Naive thymus-derived CD8-positive, alpha-beta T cell (primary cell): ENCODE measurements around the gene ATP11C. TPM values are rescaled to one million over a fixed set of nuclear protein-coding genes. Genes with fewer than 3 reads are reported as not detected.
"Not testable (repeated sequence)": the region's sequence is repeated elsewhere in the genome, so short reads cannot be mapped to it uniquely, and the experiment has no call there.

Experiments used
- ATAC-seq, 2 donors: fragments of 150-1000 bp; cut with Tn5 transposase in 1 of 2; sonication (Bioruptor Pico), chemical (Tn5 transposase) in 1 of 2; 1 replicate in 1 of 2; 2 replicates in 1 of 2; pipeline ENCODE4 v1.10.0; 2021; ENCODE audit warnings: mild to moderate bottlenecking in 2 of 2, moderate library complexity in 2 of 2
- POLR2A ChIA-PET: fragments of 350-600 bp; sonication (Branson Sonifier 250); formaldehyde crosslinking; loops from one replicate; lab custom pipeline; 2021; ENCODE audit warnings: antibody characterized with exemption; lab: Charles Lee
- DNase-seq, 10 donors: peaks; one replicate each; pipeline versions ENCODE4 v3.0.0 to v3.0.0-alpha.2; 2020 to 2022
- H3K27ac Mint-ChIP-seq, 10 donors: one replicate each; pipeline ENCODE4 v1.8.0; 2020 to 2022; ENCODE audit warnings: mild to moderate bottlenecking in 10 of 10, mixed read lengths in 10 of 10, moderate library complexity in 4 of 10, inconsistent platforms in 1 of 10
- H3K27me3 Mint-ChIP-seq, 5 donors: one replicate each; pipeline ENCODE4 v1.8.0; 2021 to 2022; ENCODE audit warnings: mixed read lengths in 5 of 5
- H3K36me3 Mint-ChIP-seq, 3 donors: one replicate each; pipeline ENCODE4 v1.8.0; 2020 to 2022; ENCODE audit warnings: mixed read lengths in 3 of 3, mild to moderate bottlenecking in 2 of 3, inconsistent platforms in 1 of 3
- H3K4me1 Mint-ChIP-seq, 4 donors: one replicate each; pipeline ENCODE4 v1.8.0; 2021 to 2022; ENCODE audit warnings: mixed read lengths in 4 of 4
- H3K4me3 Mint-ChIP-seq, 10 donors: one replicate each; pipeline ENCODE4 v1.8.0; 2020 to 2022; ENCODE audit warnings: mild to moderate bottlenecking in 10 of 10, mixed read lengths in 10 of 10, moderate library complexity in 6 of 10, inconsistent platforms in 1 of 10
- H3K9me3 Mint-ChIP-seq, 9 donors: one replicate each; pipeline ENCODE4 v1.8.0; 2020 to 2022; ENCODE audit warnings: mixed read lengths in 9 of 9, mild to moderate bottlenecking in 3 of 9, inconsistent platforms in 1 of 9, moderate library complexity in 1 of 9
- polyA plus RNA-seq, 3 donors: library from polyadenylated mRNA; unstranded; fragments of 300-500 nt; fragmentation: Illumina TruSeq; gene quantifications; one replicate each; pipeline ENCODE4 v1.2.3, GENCODE V29; 2021
- total RNA-seq, 8 experiments: library from RNA in 2 of 8; stranded (reverse) in 2 of 8; gene quantifications; one replicate each; pipeline ENCODE4 v1.2.3 and lab custom pipeline; 2021 to 2026

ATP11C gene
- total and polyA plus RNA-seq, 5 experiments from 2014 or later: 2.2 to 37.0 (median 7.4) TPM

DNA sequence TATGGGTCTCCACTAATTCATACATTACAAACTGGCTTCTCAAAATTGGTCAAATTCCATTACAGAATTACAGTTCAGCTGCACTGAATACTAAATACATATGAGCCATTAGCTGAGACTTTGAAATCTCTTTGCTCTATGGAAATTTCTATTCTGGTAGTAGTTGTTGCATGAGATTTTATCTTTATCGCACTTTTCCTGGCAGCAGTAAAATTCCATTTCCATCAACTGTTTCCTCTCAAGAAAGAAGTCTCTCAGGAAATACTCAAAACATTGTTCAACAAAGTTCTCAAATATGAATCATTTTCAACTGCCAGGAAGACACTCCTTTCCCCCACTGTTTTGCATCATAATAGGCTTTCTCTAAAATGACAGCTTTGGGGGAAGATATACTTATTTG, 51.3 kb downstream of the ATP11C start:
- no peak for ATAC-seq
- no peaks in the 10 kb centered on the region for H3K27me3 Mint-ChIP-seq
- H3K36me3 Mint-ChIP-seq: peaks cover 0 to 33% (median 6%) of the 10 kb centered on the region in 3 donors
- peaks cover 12 to 38% (median 30%) of the 10 kb centered on the region in 4 donors for H3K4me1 Mint-ChIP-seq
- POLR2A ChIA-PET: no interaction called here
- no peak for DNase-seq
- H3K27ac Mint-ChIP-seq: no peak overlapping the region
- no peaks in the 10 kb centered on the region for H3K9me3 Mint-ChIP-seq
- no peak overlapping the region for H3K4me3 Mint-ChIP-seq

DNA sequence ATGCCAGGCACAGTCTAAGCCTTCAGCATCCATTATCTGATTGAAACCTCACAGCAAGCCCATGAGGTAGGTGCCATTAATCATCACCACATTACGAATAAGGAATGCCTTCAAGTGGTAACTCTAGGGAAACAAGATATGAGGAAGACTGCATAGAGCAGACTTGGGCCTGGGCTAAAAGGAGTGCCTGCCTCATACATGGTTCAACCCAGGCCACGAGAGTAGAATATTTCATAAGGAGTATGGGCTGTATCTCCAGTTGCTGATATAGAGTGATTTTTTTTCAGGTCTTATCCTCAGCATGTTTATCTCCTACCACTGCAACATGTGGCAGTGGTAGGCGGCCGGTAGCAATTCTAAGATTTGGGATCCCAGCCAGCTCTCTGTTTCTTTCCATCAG, 51.7 kb downstream of the ATP11C start:
- POLR2A ChIA-PET: interaction anchor here (0.7 kb wide), 1 partner anchor 183 kb away, joined by 3 read pairs; no protein-coding TSS in a partner anchor
- no peak overlapping the region for H3K27ac Mint-ChIP-seq
- ATAC-seq (no peak), DNase-seq (no peak)
- peaks cover 0 to 33% (median 6%) of the 10 kb centered on the region in 3 donors for H3K36me3 Mint-ChIP-seq
- no peak overlapping the region for H3K4me3 Mint-ChIP-seq
- no peaks in the 10 kb centered on the region for H3K27me3 Mint-ChIP-seq
- H3K9me3 Mint-ChIP-seq: no peaks in the 10 kb centered on the region
- H3K4me1 Mint-ChIP-seq: peaks cover 12 to 38% (median 30%) of the 10 kb centered on the region in 4 donors

DNA sequence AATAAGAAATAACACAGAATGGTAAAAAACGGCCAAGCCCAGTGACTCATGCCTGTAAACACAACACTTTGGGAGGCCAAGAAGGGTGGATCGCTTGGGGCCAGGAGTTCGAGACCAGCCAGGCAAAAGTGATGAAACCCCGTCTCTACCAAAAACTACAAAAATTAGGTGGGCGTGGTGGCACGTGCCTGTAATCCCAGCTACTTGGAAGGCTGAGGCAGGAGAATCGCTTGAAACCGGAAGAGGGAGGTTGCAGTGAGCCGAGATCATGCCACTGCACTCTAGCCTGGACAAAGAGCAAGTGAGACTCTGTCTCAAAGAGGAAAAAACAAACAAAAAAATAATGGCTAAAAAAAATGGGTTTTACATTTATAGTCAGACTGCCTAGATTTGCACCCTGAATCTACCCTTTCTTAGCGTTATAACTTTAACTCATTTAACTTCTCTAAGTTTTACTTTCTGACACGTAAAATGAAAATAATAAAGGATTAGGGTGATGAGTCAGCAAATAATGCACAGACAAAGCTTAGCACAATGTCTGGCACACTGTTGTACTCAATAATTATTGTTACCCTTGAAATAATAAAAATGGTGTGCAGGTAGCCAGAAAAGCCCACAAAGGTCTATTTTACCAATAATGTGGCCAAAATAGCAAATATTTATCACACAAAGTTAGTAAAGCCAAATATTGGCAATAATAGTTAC, 55.0 kb downstream of the ATP11C start:
- Mint-ChIP-seq H3K4me3 (no peak overlapping the region), H3K36me3 (peaks cover 0 to 38% (median 10%) of the 10 kb centered on the region in 3 donors), H3K27ac (no peak overlapping the region), H3K27me3 (no peaks in the 10 kb centered on the region), H3K9me3 (no peaks in the 10 kb centered on the region), H3K4me1 (peaks cover 8 to 35% (median 33%) of the 10 kb centered on the region in 4 donors)
- POLR2A ChIA-PET: no interaction called here
- ATAC-seq: no peak
- DNase-seq: no peak

DNA sequence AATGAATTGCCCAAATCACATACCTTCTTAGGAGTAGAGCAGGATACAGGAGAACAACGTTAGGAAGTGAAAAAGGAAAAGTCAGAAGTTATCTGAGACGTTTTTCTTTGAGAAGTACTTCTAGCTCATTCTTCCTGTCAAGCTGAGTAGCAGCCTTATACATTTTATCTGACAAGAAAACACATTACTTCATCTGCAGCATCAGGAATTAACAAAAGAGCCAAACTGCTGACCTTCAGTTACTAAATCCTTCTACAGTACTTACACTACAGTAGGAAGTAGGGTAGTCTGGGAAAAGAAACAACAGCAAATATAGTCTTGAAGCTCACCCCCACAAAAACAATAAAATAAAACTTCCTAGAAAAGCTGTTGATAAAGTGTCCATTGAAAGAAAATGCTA, 57.0 kb downstream of the ATP11C start:
- Mint-ChIP-seq H3K27ac (peak overlapping the region in 4 of 10 donors; percentile 23 to 75 (median 36)), H3K4me1 (peaks cover 6 to 24% (median 23%) of the 10 kb centered on the region in 4 donors), H3K9me3 (peaks cover 0 to 2% (median 0%) of the 10 kb centered on the region in 9 donors), H3K36me3 (peaks cover 0 to 40% (median 10%) of the 10 kb centered on the region in 3 donors), H3K4me3 (no peak overlapping the region), H3K27me3 (no peaks in the 10 kb centered on the region)
- POLR2A ChIA-PET: interaction anchor here (0.8 kb wide), 1 partner anchor 109 kb away, joined by 3 read pairs; no protein-coding TSS in a partner anchor
- DNase-seq: no peak
- no peak for ATAC-seq

DNA sequence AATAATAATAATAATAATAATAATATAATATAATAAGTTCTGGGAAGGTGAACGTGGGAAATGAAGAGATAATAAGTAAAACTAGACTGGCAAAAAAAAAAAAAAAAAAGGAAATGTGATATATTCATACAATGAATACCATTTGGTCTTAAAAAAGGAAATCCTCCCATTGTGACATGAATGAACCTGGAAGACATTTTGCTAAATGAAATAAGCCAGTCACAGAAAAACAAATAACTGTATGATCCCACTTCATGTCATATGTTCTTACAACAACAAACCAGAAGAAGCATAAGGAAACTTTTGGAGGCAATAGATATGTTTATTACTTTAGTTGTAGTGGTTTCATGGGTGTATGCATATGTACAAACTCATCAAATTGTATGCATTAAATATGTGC, 63.1 kb downstream of the ATP11C start:
- POLR2A ChIA-PET: no interaction called here
- Mint-ChIP-seq H3K4me1 (peaks cover 2 to 15% (median 6%) of the 10 kb centered on the region in 4 donors), H3K27me3 (no peaks in the 10 kb centered on the region), H3K27ac (no peak overlapping the region), H3K36me3 (peaks cover 0 to 23% (median 6%) of the 10 kb centered on the region in 3 donors), H3K9me3 (peaks cover 0 to 2% (median 0%) of the 10 kb centered on the region in 9 donors), H3K4me3 (no peak overlapping the region)
- no peak for ATAC-seq
- no peak for DNase-seq

DNA sequence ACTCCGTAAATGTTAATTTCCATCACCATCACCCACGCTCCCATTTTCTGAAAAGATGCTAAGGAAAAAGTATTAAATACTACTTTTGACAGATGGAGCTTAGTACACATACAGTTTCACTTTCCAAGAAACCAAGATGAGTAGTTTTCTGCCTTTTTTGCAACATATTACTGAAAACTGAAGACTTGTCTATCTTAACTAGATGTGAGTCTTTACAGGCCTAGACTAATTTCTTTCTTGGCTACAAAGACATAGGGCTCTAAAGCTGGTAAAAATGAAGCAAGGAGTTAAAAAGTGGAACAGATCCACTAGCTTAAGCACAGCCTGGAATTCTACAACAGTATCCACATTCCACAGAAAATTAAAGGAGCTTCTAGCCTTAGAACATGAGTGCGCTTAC, 68.2 kb downstream of the ATP11C start:
- Mint-ChIP-seq H3K36me3 (peaks cover 0 to 19% (median 2%) of the 10 kb centered on the region in 3 donors), H3K27ac (no peak overlapping the region), H3K4me3 (no peak overlapping the region), H3K4me1 (peaks cover 2 to 9% (median 6%) of the 10 kb centered on the region in 4 donors), H3K9me3 (no peaks in the 10 kb centered on the region), H3K27me3 (no peaks in the 10 kb centered on the region)
- POLR2A ChIA-PET: no interaction called here
- DNase-seq (no peak), ATAC-seq (no peak)

DNA sequence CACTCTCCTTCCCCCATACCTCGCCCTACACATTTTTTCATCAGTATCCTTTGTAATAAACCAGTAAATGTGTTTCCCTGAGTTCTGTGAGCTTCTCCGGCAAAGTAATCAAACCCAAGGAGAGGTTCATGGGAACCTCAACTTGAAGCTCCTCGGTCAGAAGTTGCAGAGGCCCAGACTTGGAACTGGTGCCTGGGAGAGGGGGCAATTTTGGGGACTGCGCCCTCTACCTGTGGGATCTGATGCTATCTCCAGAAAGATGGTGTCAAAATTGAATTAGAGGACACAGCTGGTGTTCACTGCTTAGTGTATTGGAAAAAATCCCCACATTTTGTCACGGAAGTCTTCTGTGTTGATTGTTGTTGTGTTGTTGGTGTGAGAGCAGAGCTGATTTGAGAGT, 70.6 kb downstream of the ATP11C start:
- POLR2A ChIA-PET: no interaction called here
- ATAC-seq (no peak), DNase-seq (no peak)
- peaks cover 0 to 16% (median 4%) of the 10 kb centered on the region in 3 donors for H3K36me3 Mint-ChIP-seq
- H3K27ac Mint-ChIP-seq: peak overlapping the region in 1 of 10 donors; percentile 75
- H3K27me3 Mint-ChIP-seq: no peaks in the 10 kb centered on the region
- no peak overlapping the region for H3K4me3 Mint-ChIP-seq
- peaks cover 6 to 13% (median 9%) of the 10 kb centered on the region in 4 donors for H3K4me1 Mint-ChIP-seq
- H3K9me3 Mint-ChIP-seq: no peaks in the 10 kb centered on the region

DNA sequence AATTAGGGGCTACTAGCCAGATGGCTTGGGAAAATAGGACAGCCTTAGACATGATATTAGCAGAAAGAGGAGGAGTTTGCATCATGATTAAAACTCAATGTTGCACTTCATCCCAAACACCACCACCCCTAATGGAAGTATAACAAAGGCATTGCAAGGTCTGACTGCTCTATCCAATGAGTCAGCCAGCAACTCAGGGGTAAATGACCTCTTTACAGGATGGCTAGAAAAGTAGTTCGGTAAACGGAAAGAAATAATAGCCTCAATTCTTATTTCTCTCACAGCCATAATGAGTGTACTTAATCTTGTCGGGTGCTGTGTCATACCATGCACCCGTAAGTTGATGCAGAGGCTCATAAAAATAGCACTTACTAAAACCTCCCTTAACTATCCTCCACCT, 76.0 kb downstream of the ATP11C start:
- DNase-seq, POLR2A ChIA-PET, ATAC-seq, H3K27me3 Mint-ChIP-seq, H3K4me3 Mint-ChIP-seq, H3K36me3 Mint-ChIP-seq, H3K9me3 Mint-ChIP-seq, H3K27ac Mint-ChIP-seq: not testable (repeated sequence)
- H3K4me1 Mint-ChIP-seq: peaks cover 10 to 19% (median 12%) of the 10 kb centered on the region in 4 donors

DNA sequence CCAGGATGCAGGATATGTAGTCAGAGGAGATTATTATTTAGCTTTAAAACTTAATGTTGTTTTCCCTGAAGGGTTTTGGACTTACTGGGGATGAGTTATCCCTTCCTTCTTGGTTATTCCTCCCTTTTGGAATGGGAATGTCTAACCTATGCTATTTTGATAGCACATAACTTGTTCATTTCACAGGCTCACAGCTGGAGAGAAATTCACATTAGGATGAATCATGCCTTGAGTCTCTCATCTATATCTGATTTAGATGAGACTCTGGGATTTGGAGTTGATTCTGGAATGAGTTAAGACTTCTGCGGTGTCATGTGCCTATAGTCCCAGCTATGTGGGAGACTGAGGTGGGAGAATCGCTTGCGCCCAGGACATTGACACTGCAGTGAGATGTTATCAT, 81.1 kb downstream of the ATP11C start:
- Mint-ChIP-seq H3K4me1 (peaks cover 2 to 10% (median 6%) of the 10 kb centered on the region in 4 donors), H3K9me3 (no peaks in the 10 kb centered on the region), H3K27ac (no peak overlapping the region), H3K4me3 (no peak overlapping the region), H3K27me3 (no peaks in the 10 kb centered on the region), H3K36me3 (no peaks in the 10 kb centered on the region)
- DNase-seq (no peak), ATAC-seq (no peak)
- POLR2A ChIA-PET: no interaction called here

DNA sequence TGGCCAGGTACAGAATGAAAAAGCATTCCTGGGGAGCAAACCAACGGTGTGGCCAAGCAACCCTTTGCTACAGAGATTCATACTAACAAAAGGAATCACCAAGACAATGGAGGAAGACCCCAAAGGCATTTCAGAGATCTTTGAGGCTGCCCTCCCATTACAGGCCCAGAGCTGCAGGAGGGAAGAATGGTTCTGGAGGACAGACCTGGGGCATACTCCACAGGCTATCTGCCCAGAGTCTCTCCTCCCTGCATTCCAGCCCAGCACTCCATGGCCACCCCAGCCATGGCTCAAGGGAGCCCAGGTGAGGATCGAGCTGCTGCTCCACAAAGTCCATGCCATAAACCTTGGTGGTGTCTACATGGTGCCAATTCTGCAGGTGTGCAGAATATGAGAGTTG, 81.9 kb downstream of the ATP11C start:
- H3K4me1 Mint-ChIP-seq: peaks cover 2 to 8% (median 6%) of the 10 kb centered on the region in 4 donors
- H3K9me3 Mint-ChIP-seq: no peaks in the 10 kb centered on the region
- no peak for DNase-seq
- no peaks in the 10 kb centered on the region for H3K36me3 Mint-ChIP-seq
- no peak overlapping the region for H3K4me3 Mint-ChIP-seq
- no peaks in the 10 kb centered on the region for H3K27me3 Mint-ChIP-seq
- no peak overlapping the region for H3K27ac Mint-ChIP-seq
- ATAC-seq: no peak
- POLR2A ChIA-PET: no interaction called here

DNA sequence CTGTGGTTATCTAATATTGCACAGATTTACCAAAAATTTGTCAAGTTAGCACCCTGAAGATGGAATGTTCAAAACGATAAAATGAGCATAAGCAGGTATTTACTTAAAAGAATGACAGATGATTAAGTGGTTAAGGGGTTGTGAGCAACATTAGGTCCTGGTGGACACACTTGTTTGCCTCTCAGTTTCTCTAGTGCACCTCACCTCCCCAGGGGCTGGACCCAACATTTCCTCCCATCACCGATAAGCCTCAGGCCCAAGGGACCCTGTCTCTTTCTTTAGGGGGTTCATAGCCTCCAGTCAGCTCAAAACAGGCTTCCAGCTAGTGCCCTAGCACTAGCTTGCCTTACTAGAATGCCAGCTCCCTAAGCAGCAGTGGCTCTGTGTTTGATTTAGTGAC, 88.0 kb downstream of the ATP11C start:
- ATAC-seq (no peak), DNase-seq (no peak)
- POLR2A ChIA-PET: interaction anchor here (0.6 kb wide), 1 partner anchor 80 kb away, joined by 6 read pairs; no protein-coding TSS in a partner anchor
- Mint-ChIP-seq H3K27ac (peak overlapping the region in 2 of 10 donors; percentile 16 to 25), H3K4me3 (no peak overlapping the region), H3K27me3 (no peaks in the 10 kb centered on the region), H3K9me3 (peaks cover 0 to 2% (median 0%) of the 10 kb centered on the region in 9 donors), H3K4me1 (peaks cover 8 to 24% (median 18%) of the 10 kb centered on the region in 4 donors), H3K36me3 (peaks cover 1 to 8% (median 3%) of the 10 kb centered on the region in 3 donors)

DNA sequence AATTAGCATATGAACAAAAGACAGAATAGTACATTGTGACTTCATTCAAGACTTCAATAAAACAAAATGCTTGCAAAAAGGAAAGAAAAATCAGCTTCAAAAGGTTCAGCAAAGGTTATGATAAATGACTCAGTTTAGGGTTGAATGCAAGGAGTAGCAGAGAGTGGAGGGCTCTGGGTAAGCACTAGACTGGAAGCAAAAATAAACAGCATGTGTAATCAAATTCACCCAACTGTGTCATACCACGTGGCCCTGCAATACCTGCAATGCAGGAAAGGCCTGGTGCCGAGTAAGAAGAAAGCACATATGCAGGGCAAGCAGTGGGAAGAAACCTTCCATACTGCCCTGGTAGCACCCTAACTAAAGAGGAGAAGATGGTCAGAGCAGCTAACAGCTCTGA, 88.7 kb downstream of the ATP11C start:
- POLR2A ChIA-PET: interaction anchor here (0.6 kb wide), 1 partner anchor 80 kb away, joined by 6 read pairs; no protein-coding TSS in a partner anchor
- DNase-seq (no peak), ATAC-seq (no peak)
- H3K27me3 Mint-ChIP-seq: no peaks in the 10 kb centered on the region
- peaks cover 0 to 8% (median 2%) of the 10 kb centered on the region in 9 donors for H3K9me3 Mint-ChIP-seq
- peak overlapping the region in 3 of 10 donors; percentile 18 to 44 (median 21) for H3K27ac Mint-ChIP-seq
- H3K4me3 Mint-ChIP-seq: no peak overlapping the region
- H3K4me1 Mint-ChIP-seq: peaks cover 8 to 24% (median 18%) of the 10 kb centered on the region in 4 donors
- H3K36me3 Mint-ChIP-seq: peaks cover 7 to 13% (median 7%) of the 10 kb centered on the region in 3 donors
